ENCODE data around the gene CORO6. TPM values are rescaled to one million over a fixed set of nuclear protein-coding genes. Genes with fewer than 3 reads are reported as not detected.

CORO6 gene
- total RNA-seq, 1 donor = 20.3 TPM

DNA sequence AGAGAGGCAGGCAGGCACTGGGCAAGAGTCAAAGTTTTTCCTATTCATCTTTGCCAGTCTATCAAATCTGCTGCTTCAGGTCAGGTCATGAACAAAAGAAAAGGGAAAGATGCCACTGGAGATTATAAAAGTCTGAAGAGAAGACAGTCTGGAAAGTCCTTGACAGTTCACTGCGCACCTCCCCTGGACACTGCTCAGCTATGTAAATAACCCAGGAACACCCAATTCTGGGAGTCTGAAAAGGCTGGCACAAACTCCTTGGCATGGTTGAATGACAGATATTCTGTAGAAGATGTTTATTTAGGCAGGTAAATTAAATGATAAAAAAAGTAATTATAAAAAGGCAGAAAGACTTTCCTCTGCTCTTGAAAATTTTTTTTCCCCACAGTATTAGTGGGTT is 5.2 kb upstream of the CORO6 start:
- Histone ChIP-seq H3K4me2 (ENCODE audit: insufficient read depth, low read length) (no peak overlapping the region), H3K4me3 (ENCODE audit: insufficient read depth, low read length) (no peak overlapping the region), H3K9me3 (ENCODE audit: low read depth, low read length) (no peaks in the 10 kb centered on the region), H3K79me2 (ENCODE audit: insufficient read depth, low read length) (no peaks in the 10 kb centered on the region), H3K4me1 (ENCODE audit: insufficient read depth, low read length) (peaks cover 8% of the 10 kb centered on the region), H3K27ac (ENCODE audit: low read depth, low read length) (no peak overlapping the region), H3K27me3 (ENCODE audit: insufficient read depth, low read length) (no peaks in the 10 kb centered on the region), H4K20me1 (ENCODE audit: insufficient read depth, low read length) (no peaks in the 10 kb centered on the region), H2AFZ (ENCODE audit: low read length) (no peak overlapping the region), H3K36me3 (ENCODE audit: insufficient read depth, low read length) (peaks cover 11% of the 10 kb centered on the region)
- no peak for DNase-seq (ENCODE audit: insufficient read length, low spot score, missing footprints)
- no peak for TF ChIP-seq CTCF (IDR thresholded peaks at IDR 0.05; ENCODE audit: extremely low read depth, low read depth, low read length)

- DNase-seq (ENCODE audit: insufficient read length, low spot score, missing footprints) = peak; percentile 89
- Histone ChIP-seq H3K27ac (ENCODE audit: low read depth, low read length) (no peak overlapping the region), H4K20me1 (ENCODE audit: insufficient read depth, low read length) (peaks cover 9% of the 10 kb centered on the region), H3K79me2 (ENCODE audit: insufficient read depth, low read length) (no peaks in the 10 kb centered on the region), H3K4me1 (ENCODE audit: insufficient read depth, low read length) (peaks cover 19% of the 10 kb centered on the region), H3K4me3 (ENCODE audit: insufficient read depth, low read length) (no peak overlapping the region), H2AFZ (ENCODE audit: low read length) (peak overlapping the region; percentile 55), H3K27me3 (ENCODE audit: insufficient read depth, low read length) (no peaks in the 10 kb centered on the region), H3K4me2 (ENCODE audit: insufficient read depth, low read length) (peak overlapping the region; percentile 43), H3K36me3 (ENCODE audit: insufficient read depth, low read length) (no peaks in the 10 kb centered on the region), H3K9me3 (ENCODE audit: low read depth, low read length) (no peaks in the 10 kb centered on the region)
- no peak for TF ChIP-seq CTCF (IDR thresholded peaks at IDR 0.05; ENCODE audit: extremely low read depth, low read depth, low read length)
These were observed 2.5 kb upstream of the CORO6 start for GRCh38 chr17:29625037-29625750.

DNA sequence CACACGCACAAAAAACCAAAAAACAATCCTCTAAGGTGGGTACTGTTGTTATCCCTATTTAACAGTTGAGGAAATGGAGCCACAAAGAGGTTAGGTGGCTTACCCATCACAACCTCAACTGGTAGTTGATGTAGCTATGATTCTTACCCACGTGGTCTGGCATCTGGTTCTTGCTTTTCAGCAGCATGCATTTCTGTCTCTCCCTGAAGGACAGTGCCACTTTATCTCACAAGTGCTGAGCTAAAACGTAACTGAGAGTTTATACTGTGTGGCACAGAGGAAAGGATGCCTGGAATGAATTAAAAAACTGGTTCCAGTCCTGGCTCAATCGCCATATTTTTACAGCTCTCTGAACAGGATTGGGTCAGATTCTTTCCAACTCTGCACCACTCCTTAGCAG is 1.9 kb upstream of the CORO6 start:
- H3K27ac ChIP-seq (ENCODE audit: low read depth, low read length) = no peak overlapping the region
- H3K4me3 ChIP-seq (ENCODE audit: insufficient read depth, low read length) = no peak overlapping the region
- no peaks in the 10 kb centered on the region for H3K27me3 ChIP-seq (ENCODE audit: insufficient read depth, low read length)
- peak; percentile 88 for DNase-seq (ENCODE audit: insufficient read length, low spot score, missing footprints)
- H3K4me1 ChIP-seq (ENCODE audit: insufficient read depth, low read length) = peaks cover 19% of the 10 kb centered on the region
- H3K9me3 ChIP-seq (ENCODE audit: low read depth, low read length) = no peaks in the 10 kb centered on the region
- H4K20me1 ChIP-seq (ENCODE audit: insufficient read depth, low read length) = peaks cover 9% of the 10 kb centered on the region
- no peak for TF ChIP-seq CTCF (IDR thresholded peaks at IDR 0.05; ENCODE audit: extremely low read depth, low read depth, low read length)
- H3K79me2 ChIP-seq (ENCODE audit: insufficient read depth, low read length) = no peaks in the 10 kb centered on the region
- H3K36me3 ChIP-seq (ENCODE audit: insufficient read depth, low read length) = no peaks in the 10 kb centered on the region
- H3K4me2 ChIP-seq (ENCODE audit: insufficient read depth, low read length) = no peak overlapping the region
- H2AFZ ChIP-seq (ENCODE audit: low read length) = peak overlapping the region; percentile 55

GRCh38 chr17:29623283-29623647 is 553 bp upstream of the CORO6 start:
- no peaks in the 10 kb centered on the region for H3K27me3 ChIP-seq (ENCODE audit: insufficient read depth, low read length)
- peak; percentile 75 for DNase-seq (ENCODE audit: insufficient read length, low spot score, missing footprints)
- no peaks in the 10 kb centered on the region for H3K79me2 ChIP-seq (ENCODE audit: insufficient read depth, low read length)
- no peaks in the 10 kb centered on the region for H3K9me3 ChIP-seq (ENCODE audit: low read depth, low read length)
- H3K27ac ChIP-seq (ENCODE audit: low read depth, low read length) = no peak overlapping the region
- peak overlapping the region; percentile 25 for H2AFZ ChIP-seq (ENCODE audit: low read length)
- H3K4me2 ChIP-seq (ENCODE audit: insufficient read depth, low read length) = peak overlapping the region; percentile 87
- peak overlapping the region; percentile 88 for H3K4me3 ChIP-seq (ENCODE audit: insufficient read depth, low read length)
- TF ChIP-seq CTCF (IDR thresholded peaks at IDR 0.05; ENCODE audit: extremely low read depth, low read depth, low read length) = no peak
- peaks cover 25% of the 10 kb centered on the region for H3K4me1 ChIP-seq (ENCODE audit: insufficient read depth, low read length)
- H3K36me3 ChIP-seq (ENCODE audit: insufficient read depth, low read length) = no peaks in the 10 kb centered on the region
- H4K20me1 ChIP-seq (ENCODE audit: insufficient read depth, low read length) = peaks cover 12% of the 10 kb centered on the region

Data from osteoblast (primary cell).